Muscle of leg (tissue), 11 donors: ENCODE results near the gene UNC45A. TPM values are rescaled to one million over a fixed set of nuclear protein-coding genes. Genes with fewer than 3 reads are reported as not detected.

Experiments used
- DNase-seq: peaks from one replicate; pipeline ENCODE4 v3.0.0; 2013
- H3K27ac ChIP-seq: one replicate; pipeline ENCODE4 v1.5.1; 2013; ENCODE audit warnings: mild to moderate bottlenecking, low read length, control low read depth
- H3K27me3 ChIP-seq: one replicate; pipeline ENCODE4 v1.6.1; 2013; ENCODE audit warnings: low read length; ENCODE audit not compliant: control insufficient read depth, insufficient read depth
- H3K36me3 ChIP-seq: one replicate; pipeline ENCODE4 v1.6.1; 2013; ENCODE audit warnings: low read length; ENCODE audit not compliant: control insufficient read depth, insufficient read depth
- H3K4me1 ChIP-seq: one replicate; pipeline ENCODE4 v1.6.1; 2013; ENCODE audit warnings: low read length; ENCODE audit not compliant: control insufficient read depth, insufficient read depth
- H3K4me3 ChIP-seq: one replicate; pipeline ENCODE4 v1.5.1; 2013; ENCODE audit warnings: low read length, control low read depth
- H3K9me3 ChIP-seq: replicated peaks from 2 replicates; pipeline ENCODE4 v1.6.1; 2013; ENCODE audit warnings: low read depth, low read length; ENCODE audit not compliant: control insufficient read depth
- WGBS: methylation state at CpG from one replicate; pipeline ENCODE4 v1.1.5; 2013; ENCODE audit warnings: missing lambda C conversion rate; ENCODE audit not compliant: insufficient coverage; 5-methylcytosine and 5-hydroxymethylcytosine counted together
- polyA plus RNA-seq, 8 donors: library from polyadenylated mRNA; unstranded; fragments of 120-200 nt; gene quantifications; one replicate each; pipeline versions ENCODE4 v1.2.1 to v1.2.3, GENCODE V29; 2013; ENCODE audit warnings: inconsistent platforms in 1 of 8, low replicate concordance in 1 of 8; ENCODE audit not compliant: insufficient read length in 8 of 8, insufficient read depth in 1 of 8
- total RNA-seq: library from RNA; stranded (reverse); fragments of 120-200 nt; gene quantifications from one replicate; pipeline ENCODE4 v1.2.4, GENCODE V29; 2013

Gene UNC45A
- total and polyA plus RNA-seq, 9 donors, result 22.7 to 39.9 (median 29.4) TPM

- 94% methylated on average over 2 of the region's 8 CpGs for WGBS
- H3K36me3 ChIP-seq, result peaks cover 92% of the 10 kb centered on the region
- no peak overlapping the region for H3K27ac ChIP-seq
- DNase-seq, result no peak
- no peaks in the 10 kb centered on the region for H3K9me3 ChIP-seq
- H3K27me3 ChIP-seq, result no peaks in the 10 kb centered on the region
- H3K4me1 ChIP-seq, result peaks cover 2% of the 10 kb centered on the region
- H3K4me3 ChIP-seq, result no peak overlapping the region
Measured at GRCh38 chr15:90909976-90910375, 25.1 kb upstream of the UNC45A start.

- H3K36me3 ChIP-seq, result peaks cover 92% of the 10 kb centered on the region
- H3K27me3 ChIP-seq, result no peaks in the 10 kb centered on the region
- H3K27ac ChIP-seq, result no peak overlapping the region
- no peak for DNase-seq
- H3K9me3 ChIP-seq, result no peaks in the 10 kb centered on the region
- no peak overlapping the region for H3K4me3 ChIP-seq
- 95% methylated on average over 12 of the region's 24 CpGs for WGBS
- H3K4me1 ChIP-seq, result peaks cover 9% of the 10 kb centered on the region
Measured at GRCh38 chr15:90910441-90911301, 24.4 kb upstream of the UNC45A start.

GRCh38 chr15:90911302-90911623 lies 23.8 kb upstream of the UNC45A start:
- Histone ChIP-seq H3K4me3 (no peak overlapping the region), H3K27ac (no peak overlapping the region), H3K27me3 (no peaks in the 10 kb centered on the region), H3K36me3 (peaks cover 92% of the 10 kb centered on the region), H3K9me3 (no peaks in the 10 kb centered on the region), H3K4me1 (peaks cover 14% of the 10 kb centered on the region)
- no peak for DNase-seq
- 93% methylated on average over 18 of the region's 19 CpGs for WGBS

GRCh38 chr15:90911906-90912769 lies 22.9 kb upstream of the UNC45A start:
- WGBS, result 93% methylated on average over 26 of the region's 30 CpGs
- no peak overlapping the region for H3K4me3 ChIP-seq
- peaks cover 92% of the 10 kb centered on the region for H3K36me3 ChIP-seq
- no peaks in the 10 kb centered on the region for H3K27me3 ChIP-seq
- no peaks in the 10 kb centered on the region for H3K9me3 ChIP-seq
- H3K4me1 ChIP-seq, result peaks cover 14% of the 10 kb centered on the region
- no peak overlapping the region for H3K27ac ChIP-seq
- DNase-seq, result no peak

- H3K9me3 ChIP-seq, result no peaks in the 10 kb centered on the region
- peaks cover 14% of the 10 kb centered on the region for H3K4me1 ChIP-seq
- no peak overlapping the region for H3K27ac ChIP-seq
- H3K4me3 ChIP-seq, result no peak overlapping the region
- no peak for DNase-seq
- peaks cover 92% of the 10 kb centered on the region for H3K36me3 ChIP-seq
- WGBS, result 100% methylated on average over 5 of the region's 7 CpGs
- no peaks in the 10 kb centered on the region for H3K27me3 ChIP-seq
Measured at GRCh38 chr15:90912770-90913075, 22.4 kb upstream of the UNC45A start.

- Histone ChIP-seq H3K4me1 (peaks cover 14% of the 10 kb centered on the region), H3K4me3 (no peak overlapping the region), H3K36me3 (peaks cover 93% of the 10 kb centered on the region), H3K9me3 (no peaks in the 10 kb centered on the region), H3K27ac (no peak overlapping the region), H3K27me3 (no peaks in the 10 kb centered on the region)
- no peak for DNase-seq
- 94% methylated on average over 8 of the region's 12 CpGs for WGBS
Measured at GRCh38 chr15:90913398-90913944, 21.6 kb upstream of the UNC45A start.

- no peaks in the 10 kb centered on the region for H3K9me3 ChIP-seq
- DNase-seq, result no peak
- H3K27me3 ChIP-seq, result no peaks in the 10 kb centered on the region
- H3K4me3 ChIP-seq, result no peak overlapping the region
- WGBS, result 91% methylated on average over 18 of the region's 22 CpGs
- no peak overlapping the region for H3K27ac ChIP-seq
- H3K36me3 ChIP-seq, result peaks cover 94% of the 10 kb centered on the region
- peaks cover 14% of the 10 kb centered on the region for H3K4me1 ChIP-seq
Measured at GRCh38 chr15:90914305-90915080, 20.6 kb upstream of the UNC45A start.

GRCh38 chr15:90915216-90915807 lies 19.8 kb upstream of the UNC45A start:
- 72% methylated on average over 2 of the region's 7 CpGs for WGBS
- no peaks in the 10 kb centered on the region for H3K27me3 ChIP-seq

GRCh38 chr15:90915808-90916440 lies 19.2 kb upstream of the UNC45A start:
- no peak overlapping the region for H3K4me3 ChIP-seq
- peaks cover 95% of the 10 kb centered on the region for H3K36me3 ChIP-seq
- no peak overlapping the region for H3K27ac ChIP-seq
- no peaks in the 10 kb centered on the region for H3K27me3 ChIP-seq
- peak; percentile 53 for DNase-seq
- no peaks in the 10 kb centered on the region for H3K9me3 ChIP-seq
- 68% methylated on average over 18 of the region's 25 CpGs for WGBS
- peaks cover 14% of the 10 kb centered on the region for H3K4me1 ChIP-seq

More at GRCh38 chr15:90915216-90915807, 19.8 kb upstream of the UNC45A start:
- Histone ChIP-seq H3K4me1 (peaks cover 14% of the 10 kb centered on the region), H3K36me3 (peaks cover 95% of the 10 kb centered on the region), H3K4me3 (no peak overlapping the region), H3K27ac (no peak overlapping the region), H3K9me3 (no peaks in the 10 kb centered on the region)
- DNase-seq, result no peak
